GM12878 (cell line): Measurements from ENCODE around the gene NPAS3. TPM values are rescaled to one million over a fixed set of nuclear protein-coding genes. Genes with fewer than 3 reads are reported as not detected.

Experiments used
- ATAC-seq: fragments of 200-7000 bp; cut with Tn5 transposase; 3 replicates; pipeline ENCODE4 v1.9.1; 2020; ENCODE audit warnings: mild to moderate bottlenecking, moderate library complexity
- BruUV-seq: library from RNA; stranded (reverse); fragments of 400-500 nt; replicated peaks from 2 replicates; lab custom pipeline; 2021; lab: Mats Ljungman, UMichigan
- CTCF ChIA-PET: fragments of 300-600 bp; sonication (Branson Sonifier 250); formaldehyde crosslinking; extraction: SDS; loops from one replicate; lab custom pipeline; 2021; ENCODE audit warnings: inconsistent platforms; lab: Yijun Ruan, JAX
- POLR2A ChIA-PET: fragments of 350-600 bp; formaldehyde crosslinking; extraction: SDS; loops from one replicate; lab custom pipeline; 2021; ENCODE audit warnings: inconsistent platforms; lab: Charles Lee
- RAD21 ChIA-PET: fragments of 300-600 bp; sonication (Branson Sonifier 250); formaldehyde crosslinking; loops from one replicate; lab custom pipeline; 2023; ENCODE audit warnings: antibody characterized with exemption; ENCODE audit not compliant: unreplicated experiment; lab: Charles Lee
- SMC1A ChIA-PET: fragments of 300-600 bp; sonication (Branson Sonifier 250); formaldehyde crosslinking; loops from one replicate; lab custom pipeline; 2023; ENCODE audit not compliant: unreplicated experiment, uncharacterized antibody; lab: Charles Lee
- DNase-seq: peaks from one replicate; pipeline ENCODE4 v3.0.0-alpha.2; 2011; ENCODE audit warnings: low read depth, low spot score
- FAIRE-seq: peaks from 3 replicates; lab custom pipeline; 2011; peaks lifted over from hg19 to GRCh38; lab: Jason Lieb, UNC
- H2AFZ ChIP-seq: 2 replicates; pipeline ENCODE4 v1.6.0; 2011; ENCODE audit warnings: low read depth, low read length, control low read depth; ENCODE audit not compliant: control insufficient read depth
- H3K27ac ChIP-seq: 2 replicates; pipeline ENCODE4 v1.5.1; 2011; ENCODE audit warnings: control low read depth; ENCODE audit not compliant: control insufficient read depth, insufficient read depth
- H3K27me3 ChIP-seq, 2 experiments: replicated peaks in 1 of 2; 2 replicates each; pipeline versions ENCODE4 v1.6.0 to v1.6.1; 2011; ENCODE audit warnings: low read length in 1 of 2; ENCODE audit not compliant: control insufficient read depth in 2 of 2, insufficient read depth in 2 of 2
- H3K36me3 ChIP-seq, 2 experiments: 2 replicates each; pipeline ENCODE4 v1.5.1; 2011; ENCODE audit warnings: low read length in 1 of 2; ENCODE audit not compliant: control insufficient read depth in 2 of 2, insufficient read depth in 2 of 2
- H3K4me1 ChIP-seq: 2 replicates; pipeline ENCODE4 v1.6.1; 2011; ENCODE audit warnings: mild to moderate bottlenecking, low read length, moderate library complexity, mixed read lengths; ENCODE audit not compliant: control insufficient read depth, insufficient read depth
- H3K4me2 ChIP-seq: 2 replicates; pipeline ENCODE4 v1.6.0; 2011; ENCODE audit warnings: control low read depth; ENCODE audit not compliant: control insufficient read depth, insufficient read depth
- H3K4me3 ChIP-seq: fragments of 200-600 bp; sonication (generic); 2 replicates; pipeline ENCODE4 v1.5.1; 2016
- H3K79me2 ChIP-seq: 2 replicates; pipeline ENCODE4 v1.6.0; 2011; ENCODE audit warnings: low read length; ENCODE audit not compliant: control insufficient read depth, insufficient read depth
- H3K9ac ChIP-seq: 2 replicates; pipeline ENCODE4 v1.8.0; 2011; ENCODE audit warnings: low read length, control low read depth, mixed read lengths; ENCODE audit not compliant: control insufficient read depth, insufficient read depth
- H3K9me3 ChIP-seq: replicated peaks from 3 replicates; pipeline ENCODE4 v1.5.1; 2011; ENCODE audit warnings: mild to moderate bottlenecking, low read length; ENCODE audit not compliant: control insufficient read depth, insufficient read depth
- H4K20me1 ChIP-seq: 2 replicates; pipeline ENCODE4 v1.6.0; 2011; ENCODE audit not compliant: control insufficient read depth, insufficient read depth
- ATF2 ChIP-seq: IDR thresholded peaks from 2 replicates; pipeline ENCODE4 v1.6.1; 2012; ENCODE audit warnings: low read length, inconsistent platforms
- BACH1 ChIP-seq: fragments of 450-650 bp; IDR thresholded peaks from 2 replicates; pipeline ENCODE4 v1.6.1; 2017; ENCODE audit warnings: mild to moderate bottlenecking, borderline replicate concordance
- BMI1 ChIP-seq: fragments of 450-650 bp; IDR thresholded peaks from 2 replicates; pipeline ENCODE4 v1.6.1; 2016; ENCODE audit warnings: mild to moderate bottlenecking, moderate library complexity, borderline replicate concordance
- FOXK2 ChIP-seq: fragments of 450-650 bp; IDR thresholded peaks from 2 replicates; pipeline ENCODE4 v1.6.1; 2017; ENCODE audit warnings: mild to moderate bottlenecking, moderate library complexity
- RAD21 ChIP-seq: IDR thresholded peaks from 2 replicates; pipeline ENCODE4 v1.6.1; 2011; ENCODE audit warnings: mild to moderate bottlenecking, low read depth, low read length, moderate library complexity; ENCODE audit not compliant: insufficient read depth
- RELB ChIP-seq: fragments of 450-650 bp; IDR thresholded peaks from 2 replicates; pipeline ENCODE4 v1.6.1; 2017; ENCODE audit warnings: low read depth, mild to moderate bottlenecking, moderate library complexity
- RFX5 ChIP-seq: IDR thresholded peaks from 2 replicates; pipeline ENCODE4 v1.6.1; 2011; ENCODE audit warnings: low read depth, low read length, improper control_type of control experiment
- SIX5 ChIP-seq: IDR thresholded peaks from 2 replicates; pipeline ENCODE4 v1.6.1; 2011; ENCODE audit warnings: mild to moderate bottlenecking, low read depth, low read length, moderate library complexity; ENCODE audit not compliant: severe bottlenecking
- SMAD5 ChIP-seq: IDR thresholded peaks from 2 replicates; pipeline ENCODE4 v1.6.1; 2016; ENCODE audit warnings: antibody characterized with exemption, low read depth
- SPI1 ChIP-seq: IDR thresholded peaks from 2 replicates; pipeline ENCODE4 v1.6.1; 2011; ENCODE audit warnings: low read depth, mild to moderate bottlenecking, low read length, moderate library complexity, borderline replicate concordance; ENCODE audit not compliant: insufficient read depth
- ZBTB11 ChIP-seq: fragments of 450-650 bp; formaldehyde crosslinking; IDR thresholded peaks from 2 replicates; pipeline ENCODE4 v1.5.0; 2022; ENCODE audit warnings: mild to moderate bottlenecking, missing genetic modification characterization
- WGBS: methylation state at CpG from one replicate; pipeline ENCODE4 v1.1.6; 2016; ENCODE audit warnings: low lambda C conversion rate; ENCODE audit not compliant: insufficient replicate concordance, insufficient coverage; ENCODE audit errors: missing lambda C conversion rate; 5-methylcytosine and 5-hydroxymethylcytosine counted together
- in situ Hi-C: fragments of 300-500 bp; cut with MboI; formaldehyde crosslinking; loops from 9 replicates; pipeline ENCODE4 v1.14.3; 2018; ENCODE audit warnings: mixed read lengths
- intact Hi-C: fragments of 100-400 bp; cut with micrococcal nuclease; formaldehyde crosslinking; loops from one replicate; pipeline ENCODE4 v1.14.2; 2022; ENCODE audit not compliant: unreplicated experiment
- polyA plus RNA-seq, 11 experiments: library from polyadenylated mRNA; depleted of rRNA in 4 of 11; unstranded in 6 of 11; stranded (reverse) in 5 of 11; fragments of >200 nt; fragmentation: Nextera tagmentation in 4 of 11; fragmentation: Illumina TruSeq in 1 of 11; extraction: Ambion mirVana in 4 of 11; extraction: Trizol in 1 of 11; gene quantifications; 1 replicate in 1 of 11; 2 replicates in 10 of 11; pipeline versions ENCODE4 v1.2.1 to v1.2.3, GENCODE V29; 2011 to 2016; ENCODE audit warnings: inconsistent platforms in 2 of 11, missing spikeins in 2 of 11, low read depth in 1 of 11
- total RNA-seq, 4 experiments: library from RNA; depleted of rRNA in 3 of 4; stranded (reverse); fragments of >200 nt in 3 of 4; fragmentation: Illumina TruSeq in 1 of 4; extraction: Trizol in 1 of 4; gene quantifications; 2 replicates each; pipeline versions ENCODE4 v1.2.1 to v1.2.3, GENCODE V29; 2013 to 2021
- TF ChIP-seq, protein P1 (sequence below): IDR thresholded peaks from 2 replicates; pipeline ENCODE4 v1.6.1; 2011; ENCODE audit warnings: borderline replicate concordance, low read depth, mild to moderate bottlenecking, moderate library complexity, mixed read lengths, low read length; ENCODE audit not compliant: insufficient read depth; ENCODE audit errors: extremely low read length
- TF ChIP-seq, protein P2 (sequence below): fragments of 450-650 bp; IDR thresholded peaks from 2 replicates; pipeline ENCODE4 v1.6.1; 2016; ENCODE audit warnings: mild to moderate bottlenecking

Gene NPAS3
- total and polyA plus RNA-seq, 10 of the 15 experiments (the other 5 are each of a cell fraction or from before 2014, with no cell fraction given) = under 0.01 to 2.7 (median 0.03) TPM; not detected in 6

DNA sequence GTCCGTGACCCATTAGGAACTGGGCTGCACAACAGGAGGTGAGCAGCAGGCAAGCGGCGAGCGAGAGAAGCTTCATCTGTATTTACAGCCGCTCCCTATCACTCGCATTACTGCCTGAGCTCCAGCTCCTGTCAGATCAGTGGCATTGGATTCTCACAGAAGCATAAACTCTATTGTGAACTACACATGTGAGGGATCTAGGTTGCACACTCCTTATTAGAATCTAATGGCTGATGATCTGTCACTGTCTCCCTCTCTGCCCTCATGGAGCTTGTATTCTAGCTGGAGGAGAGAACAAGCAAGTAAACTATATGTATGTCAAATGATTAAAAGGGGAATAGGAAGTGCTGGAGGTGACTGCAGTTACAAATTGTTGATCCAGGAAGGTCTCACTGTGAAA lies 533.1 kb downstream of the NPAS3 start:
- no peak overlapping the region for H3K4me2 ChIP-seq
- no TSS peak for BruUV-seq
- ChIA-PET RAD21 (interaction anchor here (2.2 kb wide), 1 partner anchor 321 kb away, joined by 9 read pairs; no protein-coding TSS in a partner anchor), SMC1A (interaction anchor here (0.9 to 2.9 kb wide), 7 partner anchors 9 to 204 kb away, joined by 3 to 9 read pairs (median 3); no protein-coding TSS in a partner anchor), POLR2A (interaction anchor here (1.1 kb wide), 1 partner anchor 9 kb away, joined by 3 read pairs; no protein-coding TSS in a partner anchor), CTCF (interaction anchor here (0.8 to 1.8 kb wide), 6 partner anchors 9 to 896 kb away, joined by 3 to 5 read pairs (median 3); no protein-coding TSS in a partner anchor)
- no peaks in the 10 kb centered on the region for H4K20me1 ChIP-seq
- H3K9ac ChIP-seq = no peak overlapping the region
- ATAC-seq = no peak
- no peaks in the 10 kb centered on the region for H3K27me3 ChIP-seq
- no peaks in the 10 kb centered on the region for H3K9me3 ChIP-seq
- H3K4me1 ChIP-seq = no peaks in the 10 kb centered on the region
- H3K36me3 ChIP-seq = no peaks in the 10 kb centered on the region
- WGBS = 82% methylated on average over 6 of the region's 6 CpGs
- in situ Hi-C loops (loop anchor here (5.0 kb wide), 1 partner anchor 321 kb away; no protein-coding TSS in a partner anchor), intact Hi-C loops (loop anchor here (10.0 kb wide), 1 partner anchor 833 kb away; no protein-coding TSS in a partner anchor)
- no peak for FAIRE-seq
- no peak overlapping the region for H2AFZ ChIP-seq
- H3K27ac ChIP-seq = no peak overlapping the region
- no peaks in the 10 kb centered on the region for H3K79me2 ChIP-seq
- no peak overlapping the region for H3K4me3 ChIP-seq
- DNase-seq = no peak
- TF ChIP-seq FOXK2 = no peak
- no peak for TF ChIP-seq SMAD5
- no peak for TF ChIP-seq ZBTB11 (CRISPR knock-in tag)
- TF ChIP-seq, protein P1, sequence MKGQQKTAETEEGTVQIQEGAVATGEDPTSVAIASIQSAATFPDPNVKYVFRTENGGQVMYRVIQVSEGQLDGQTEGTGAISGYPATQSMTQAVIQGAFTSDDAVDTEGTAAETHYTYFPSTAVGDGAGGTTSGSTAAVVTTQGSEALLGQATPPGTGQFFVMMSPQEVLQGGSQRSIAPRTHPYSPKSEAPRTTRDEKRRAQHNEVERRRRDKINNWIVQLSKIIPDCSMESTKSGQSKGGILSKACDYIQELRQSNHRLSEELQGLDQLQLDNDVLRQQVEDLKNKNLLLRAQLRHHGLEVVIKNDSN = no peak
- no peak for TF ChIP-seq BACH1
- no peak for TF ChIP-seq RELB
- TF ChIP-seq SIX5 = no peak
- TF ChIP-seq, protein P2, sequence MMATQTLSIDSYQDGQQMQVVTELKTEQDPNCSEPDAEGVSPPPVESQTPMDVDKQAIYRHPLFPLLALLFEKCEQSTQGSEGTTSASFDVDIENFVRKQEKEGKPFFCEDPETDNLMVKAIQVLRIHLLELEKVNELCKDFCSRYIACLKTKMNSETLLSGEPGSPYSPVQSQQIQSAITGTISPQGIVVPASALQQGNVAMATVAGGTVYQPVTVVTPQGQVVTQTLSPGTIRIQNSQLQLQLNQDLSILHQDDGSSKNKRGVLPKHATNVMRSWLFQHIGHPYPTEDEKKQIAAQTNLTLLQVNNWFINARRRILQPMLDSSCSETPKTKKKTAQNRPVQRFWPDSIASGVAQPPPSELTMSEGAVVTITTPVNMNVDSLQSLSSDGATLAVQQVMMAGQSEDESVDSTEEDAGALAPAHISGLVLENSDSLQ = no peak
- TF ChIP-seq RAD21 = no peak
- TF ChIP-seq SPI1 = no peak
- TF ChIP-seq BMI1 = no peak
- TF ChIP-seq RFX5 = no peak
- TF ChIP-seq ATF2 = no peak
